ENCODE measurements around the gene PPCDC.

Gene PPCDC

GRCh38 chr15:75002398-75002797 lies 21.0 kb upstream of the PPCDC start:
- no peak for TF ChIP-seq USF1 (IDR thresholded peaks at IDR 0.05)
- no peak for TF ChIP-seq ZBTB7A (IDR thresholded peaks at IDR 0.05; ENCODE audit: low read depth)
- TF ChIP-seq YY1 (IDR thresholded peaks at IDR 0.05; ENCODE audit: low read depth): no peak
- TF ChIP-seq TEAD4 (IDR thresholded peaks at IDR 0.05): no peak
- no peak for TF ChIP-seq FOXM1 (IDR thresholded peaks at IDR 0.05; ENCODE audit: borderline replicate concordance, low read depth)
- TF ChIP-seq TCF12 (IDR thresholded peaks at IDR 0.05; ENCODE audit: low read depth): no peak
- no peak for TF ChIP-seq MAX (IDR thresholded peaks at IDR 0.05)
- TF ChIP-seq NFIC (IDR thresholded peaks at IDR 0.05): no peak
- TF ChIP-seq REST (IDR thresholded peaks at IDR 0.05; ENCODE audit: low read depth): no peak
- TF ChIP-seq CEBPB (IDR thresholded peaks at IDR 0.05): no peak
- TF ChIP-seq EP300 (IDR thresholded peaks at IDR 0.05; ENCODE audit: borderline replicate concordance): no peak
- no peak for TF ChIP-seq CREB1 (IDR thresholded peaks at IDR 0.05; ENCODE audit: low read depth)
- no peak for TF ChIP-seq TAF1 (IDR thresholded peaks at IDR 0.05; ENCODE audit: low read depth)
- TF ChIP-seq EGR1 (IDR thresholded peaks at IDR 0.05): no peak
- no peak for TF ChIP-seq RAD21 (IDR thresholded peaks at IDR 0.05; ENCODE audit: low read depth)

GRCh38 chr15:75007216-75007615 lies 16.2 kb upstream of the PPCDC start:
- TF ChIP-seq CREB1 (IDR thresholded peaks at IDR 0.05; ENCODE audit: low read depth): no peak
- no peak for TF ChIP-seq FOXM1 (IDR thresholded peaks at IDR 0.05; ENCODE audit: borderline replicate concordance, low read depth)
- no peak for TF ChIP-seq EGR1 (IDR thresholded peaks at IDR 0.05)
- TF ChIP-seq USF1 (IDR thresholded peaks at IDR 0.05): no peak
- TF ChIP-seq NFIC (IDR thresholded peaks at IDR 0.05): no peak
- no peak for TF ChIP-seq MAX (IDR thresholded peaks at IDR 0.05)
- no peak for TF ChIP-seq EP300 (IDR thresholded peaks at IDR 0.05; ENCODE audit: borderline replicate concordance)
- no peak for TF ChIP-seq YY1 (IDR thresholded peaks at IDR 0.05; ENCODE audit: low read depth)
- TF ChIP-seq RAD21 (IDR thresholded peaks at IDR 0.05; ENCODE audit: low read depth): no peak
- no peak for TF ChIP-seq ZBTB7A (IDR thresholded peaks at IDR 0.05; ENCODE audit: low read depth)
- no peak for TF ChIP-seq REST (IDR thresholded peaks at IDR 0.05; ENCODE audit: low read depth)
- TF ChIP-seq CEBPB (IDR thresholded peaks at IDR 0.05): no peak
- no peak for TF ChIP-seq TCF12 (IDR thresholded peaks at IDR 0.05; ENCODE audit: low read depth)
- no peak for TF ChIP-seq TEAD4 (IDR thresholded peaks at IDR 0.05)
- TF ChIP-seq TAF1 (IDR thresholded peaks at IDR 0.05; ENCODE audit: low read depth): no peak

- TF ChIP-seq CREB1 (IDR thresholded peaks at IDR 0.05; ENCODE audit: low read depth) (no peak), EP300 (IDR thresholded peaks at IDR 0.05; ENCODE audit: borderline replicate concordance) (no peak), USF1 (IDR thresholded peaks at IDR 0.05) (no peak), MAX (IDR thresholded peaks at IDR 0.05) (no peak), REST (IDR thresholded peaks at IDR 0.05; ENCODE audit: low read depth) (no peak), CEBPB (IDR thresholded peaks at IDR 0.05) (no peak), ZBTB7A (IDR thresholded peaks at IDR 0.05; ENCODE audit: low read depth) (no peak), NFIC (IDR thresholded peaks at IDR 0.05) (no peak), TCF12 (IDR thresholded peaks at IDR 0.05; ENCODE audit: low read depth) (no peak), RAD21 (IDR thresholded peaks at IDR 0.05; ENCODE audit: low read depth) (no peak), YY1 (IDR thresholded peaks at IDR 0.05; ENCODE audit: low read depth) (no peak), TAF1 (IDR thresholded peaks at IDR 0.05; ENCODE audit: low read depth) (no peak), FOXM1 (IDR thresholded peaks at IDR 0.05; ENCODE audit: borderline replicate concordance, low read depth) (no peak), EGR1 (IDR thresholded peaks at IDR 0.05) (no peak), TEAD4 (IDR thresholded peaks at IDR 0.05) (no peak)
These were observed 15.2 kb upstream of the PPCDC start for GRCh38 chr15:75008221-75008625.

Measured in Ishikawa (cell line).